Spleen (tissue), 7 donors: ENCODE results near the gene TTC28.

ENCODE experiments used
- POLR2A ChIP-seq, 3 donors: fragments of 450-650 bp; IDR thresholded peaks; one replicate each; pipeline ENCODE4 v1.5.1; 2017; ENCODE audit warnings: antibody characterized with exemption in 3 of 3, mild to moderate bottlenecking in 1 of 3
- POLR2AphosphoS5 ChIP-seq, 3 donors: sonication (generic); formaldehyde crosslinking; IDR thresholded peaks; one replicate each; pipeline ENCODE4 v1.5.1; 2017; ENCODE audit warnings: antibody characterized with exemption in 3 of 3
- TF ChIP-seq, protein P1 (sequence below), 11 experiments: fragments of 200-600 bp in 7 of 11; fragments of 450-650 bp in 4 of 11; sonication (generic) in 4 of 11; IDR thresholded peaks in 8 of 11; conservative IDR thresholded peaks in 3 of 11; 1 replicate in 7 of 11; 2 replicates in 4 of 11; pipeline versions ENCODE4 v1.4.0 to v1.8.0; 2016 to 2021; ENCODE audit warnings: antibody characterized with exemption in 11 of 11, inconsistent platforms in 4 of 11, mild to moderate bottlenecking in 1 of 11
- donor health status: DM: no; HTN: no; CAD: no; lungs with moderate emphysema.
- donor health status: DM: no; HTN: no; CAD: no.
- donor health status: DM: no; HTN: no; CAD: no.

DNA sequence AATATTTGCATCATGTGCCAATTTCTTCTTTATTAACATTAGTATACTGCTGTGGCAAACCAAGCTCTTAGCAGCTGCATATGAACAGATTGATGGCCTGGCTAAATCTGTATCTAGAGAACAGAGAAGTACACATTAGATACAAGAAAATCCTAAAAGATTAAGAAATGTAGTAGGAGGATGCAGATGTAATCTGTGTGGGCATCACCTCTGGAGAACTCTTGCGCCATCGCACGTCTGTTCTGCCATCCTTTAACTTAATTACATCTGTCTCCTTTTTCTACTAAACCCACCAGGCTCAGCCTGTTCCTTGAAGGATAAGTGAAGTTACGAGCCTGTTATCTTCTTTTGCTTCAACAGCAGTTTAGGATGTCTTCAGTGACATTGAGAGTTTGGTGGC, 564.2 kb downstream of the TTC28 start:
- TF ChIP-seq, protein P1, sequence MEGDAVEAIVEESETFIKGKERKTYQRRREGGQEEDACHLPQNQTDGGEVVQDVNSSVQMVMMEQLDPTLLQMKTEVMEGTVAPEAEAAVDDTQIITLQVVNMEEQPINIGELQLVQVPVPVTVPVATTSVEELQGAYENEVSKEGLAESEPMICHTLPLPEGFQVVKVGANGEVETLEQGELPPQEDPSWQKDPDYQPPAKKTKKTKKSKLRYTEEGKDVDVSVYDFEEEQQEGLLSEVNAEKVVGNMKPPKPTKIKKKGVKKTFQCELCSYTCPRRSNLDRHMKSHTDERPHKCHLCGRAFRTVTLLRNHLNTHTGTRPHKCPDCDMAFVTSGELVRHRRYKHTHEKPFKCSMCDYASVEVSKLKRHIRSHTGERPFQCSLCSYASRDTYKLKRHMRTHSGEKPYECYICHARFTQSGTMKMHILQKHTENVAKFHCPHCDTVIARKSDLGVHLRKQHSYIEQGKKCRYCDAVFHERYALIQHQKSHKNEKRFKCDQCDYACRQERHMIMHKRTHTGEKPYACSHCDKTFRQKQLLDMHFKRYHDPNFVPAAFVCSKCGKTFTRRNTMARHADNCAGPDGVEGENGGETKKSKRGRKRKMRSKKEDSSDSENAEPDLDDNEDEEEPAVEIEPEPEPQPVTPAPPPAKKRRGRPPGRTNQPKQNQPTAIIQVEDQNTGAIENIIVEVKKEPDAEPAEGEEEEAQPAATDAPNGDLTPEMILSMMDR (IDR thresholded peaks at IDR 0.05 in 8 of 11, conservative IDR thresholded peaks at IDR 0.05 in 3 of 11), result no peak
- TF ChIP-seq POLR2AphosphoS5 (IDR thresholded peaks at IDR 0.05) (no peak), POLR2A (IDR thresholded peaks at IDR 0.05) (no peak)
